IMR-90 (cell line): Measurements from ENCODE around the gene SLC39A3. TPM values are rescaled to one million over a fixed set of nuclear protein-coding genes. Genes with fewer than 3 reads are reported as not detected.
A peak's percentile ranks its signal among the peaks of the same experiment; 100 is the strongest.

Experiments
- ATAC-seq: fragments of 200-7000 bp; cut with Tn5 transposase; 2 replicates; pipeline ENCODE4 v1.9.1; 2020; ENCODE audit warnings: low read depth, mild to moderate bottlenecking, moderate library complexity
- BruUV-seq: library from RNA; stranded (reverse); fragments of 400-500 nt; replicated peaks from 2 replicates; lab custom pipeline; 2021; lab: Mats Ljungman, UMichigan
- CTCF ChIA-PET: fragments of 300-600 bp; formaldehyde crosslinking; extraction: SDS; loops from one replicate; lab custom pipeline; 2021; ENCODE audit warnings: antibody characterized with exemption; lab: Yijun Ruan, JAX
- POLR2A ChIA-PET: fragments of 300-600 bp; sonication (Branson Sonifier 250); formaldehyde crosslinking; loops from one replicate; lab custom pipeline; 2022; ENCODE audit warnings: antibody characterized with exemption; ENCODE audit not compliant: unreplicated experiment; lab: Charles Lee
- DNase-seq: peaks from one replicate; pipeline ENCODE4 v3.0.0; 2013
- H2AFZ ChIP-seq: replicated peaks from 2 replicates; pipeline ENCODE3; 2013; ENCODE audit warnings: low read length, mild to moderate bottlenecking; ENCODE audit not compliant: poor library complexity
- H2AK5ac ChIP-seq: 2 replicates; pipeline ENCODE4 v1.6.1; 2013; ENCODE audit warnings: low read depth, low read length, inconsistent platforms
- H2AK9ac ChIP-seq: replicated peaks from 2 replicates; pipeline ENCODE3; 2013; ENCODE audit warnings: mild to moderate bottlenecking, low read depth, low read length, moderate library complexity; ENCODE audit not compliant: poor library complexity
- H2BK120ac ChIP-seq: 2 replicates; pipeline ENCODE4 v1.6.1; 2013; ENCODE audit warnings: low read depth, low read length, inconsistent platforms
- H2BK15ac ChIP-seq: 3 replicates; pipeline ENCODE4 v1.6.1; 2013; ENCODE audit warnings: low read depth, low read length, inconsistent platforms
- H2BK20ac ChIP-seq: 2 replicates; pipeline ENCODE4 v1.6.1; 2013; ENCODE audit warnings: low read depth, mild to moderate bottlenecking, inconsistent platforms, low read length, moderate library complexity
- H2BK5ac ChIP-seq: 2 replicates; pipeline ENCODE4 v1.6.1; 2013; ENCODE audit warnings: mild to moderate bottlenecking, low read depth, low read length, inconsistent platforms; ENCODE audit not compliant: poor library complexity, severe bottlenecking
- H3K14ac ChIP-seq: replicated peaks from 2 replicates; pipeline ENCODE4 v1.6.1; 2013; ENCODE audit warnings: low read depth, low read length, inconsistent platforms
- H3K18ac ChIP-seq: 2 replicates; pipeline ENCODE4 v1.6.1; 2013; ENCODE audit warnings: low read depth, low read length, control low read depth
- H3K23ac ChIP-seq: 2 replicates; pipeline ENCODE4 v1.6.1; 2013; ENCODE audit warnings: low read depth, low read length, inconsistent platforms
- H3K27ac ChIP-seq: 2 replicates; pipeline ENCODE4 v1.5.1; 2013; ENCODE audit warnings: mild to moderate bottlenecking, control low read depth, low read length; ENCODE audit not compliant: insufficient read depth
- H3K27me3 ChIP-seq: 2 replicates; pipeline ENCODE4 v1.6.1; 2013; ENCODE audit warnings: low read length; ENCODE audit not compliant: control insufficient read depth, insufficient read depth
- H3K36me3 ChIP-seq: 2 replicates; pipeline ENCODE4 v1.6.1; 2013; ENCODE audit warnings: low read length, mixed read lengths; ENCODE audit not compliant: control insufficient read depth, insufficient read depth
- H3K4ac ChIP-seq: 2 replicates; pipeline ENCODE4 v1.6.1; 2013; ENCODE audit warnings: low read depth, low read length, inconsistent platforms
- H3K4me1 ChIP-seq: 2 replicates; pipeline ENCODE4 v1.6.1; 2013; ENCODE audit warnings: low read length, mixed read lengths; ENCODE audit not compliant: control insufficient read depth, insufficient read depth
- H3K4me2 ChIP-seq: 2 replicates; pipeline ENCODE4 v1.6.1; 2013; ENCODE audit warnings: low read depth, mild to moderate bottlenecking, control low read depth, low read length, moderate library complexity
- H3K4me3 ChIP-seq: 2 replicates; pipeline ENCODE4 v1.5.1; 2013; ENCODE audit warnings: low read depth, mild to moderate bottlenecking, control low read depth, low read length, moderate library complexity; ENCODE audit not compliant: insufficient read depth
- H3K56ac ChIP-seq: 2 replicates; pipeline ENCODE4 v1.6.1; 2013; ENCODE audit warnings: low read length, inconsistent platforms; ENCODE audit not compliant: insufficient read depth; ENCODE audit errors: extremely low read depth
- H3K79me1 ChIP-seq, 2 experiments: 2 replicates each; pipeline ENCODE4 v1.6.1; 2013; ENCODE audit warnings: low read length in 2 of 2, inconsistent platforms in 1 of 2, low read depth in 1 of 2
- H3K9ac ChIP-seq: 2 replicates; pipeline ENCODE4 v1.6.1; 2013; ENCODE audit warnings: low read depth, low read length, control low read depth
- H3K9me1 ChIP-seq: 2 replicates; pipeline ENCODE4 v1.6.1; 2013; ENCODE audit warnings: low read length, inconsistent platforms; ENCODE audit not compliant: insufficient read depth
- H3K9me3 ChIP-seq: 2 replicates; pipeline ENCODE4 v1.6.1; 2013; ENCODE audit warnings: low read length; ENCODE audit not compliant: control insufficient read depth, insufficient read depth
- H4K20me1 ChIP-seq: 2 replicates; pipeline ENCODE4 v1.6.1; 2013; ENCODE audit warnings: low read length, inconsistent platforms; ENCODE audit not compliant: insufficient read depth
- H4K5ac ChIP-seq: 2 replicates; pipeline ENCODE4 v1.6.1; 2013; ENCODE audit warnings: mild to moderate bottlenecking, low read depth, low read length, control low read depth
- H4K8ac ChIP-seq, 2 experiments: 2 replicates each; pipeline ENCODE4 v1.6.1; 2013; ENCODE audit warnings: low read depth in 2 of 2, low read length in 2 of 2, control low read depth in 1 of 2, inconsistent platforms in 1 of 2
- H4K91ac ChIP-seq: 2 replicates; pipeline ENCODE4 v1.6.1; 2013; ENCODE audit warnings: low read depth, low read length, inconsistent platforms; ENCODE audit not compliant: insufficient read depth
- BHLHE40 ChIP-seq: fragments of 150-350 bp; IDR thresholded peaks from 2 replicates; pipeline ENCODE4 v1.6.1; 2016; ENCODE audit warnings: mild to moderate bottlenecking, low read depth, low read length
- CEBPB ChIP-seq: IDR thresholded peaks from 2 replicates; pipeline ENCODE4 v1.6.1; 2012; ENCODE audit warnings: low read depth, low read length, improper control_type of control experiment
- CHD1 ChIP-seq: IDR thresholded peaks from 2 replicates; pipeline ENCODE4 v1.6.1; 2012; ENCODE audit warnings: low read depth, low read length, improper control_type of control experiment
- CTCF ChIP-seq: conservative IDR thresholded peaks from 2 replicates; pipeline ENCODE4 v1.5.1; 2012; ENCODE audit warnings: mild to moderate bottlenecking, low read depth, low read length, improper control_type of control experiment
- ELK1 ChIP-seq: fragments of 150-350 bp; IDR thresholded peaks from 2 replicates; pipeline ENCODE4 v1.6.1; 2016; ENCODE audit warnings: low read depth, mild to moderate bottlenecking, low read length, moderate library complexity, borderline replicate concordance
- FOS ChIP-seq: fragments of 150-350 bp; IDR thresholded peaks from 2 replicates; pipeline ENCODE4 v1.6.1; 2016; ENCODE audit warnings: low read depth, low read length
- MAFK ChIP-seq: IDR thresholded peaks from 2 replicates; pipeline ENCODE4 v1.6.1; 2012; ENCODE audit warnings: low read depth, low read length, improper control_type of control experiment
- MAZ ChIP-seq: IDR thresholded peaks from 2 replicates; pipeline ENCODE4 v1.6.1; 2012; ENCODE audit warnings: low read depth, mild to moderate bottlenecking, low read length, improper control_type of control experiment, moderate library complexity, borderline replicate concordance
- MXI1 ChIP-seq: IDR thresholded peaks from 2 replicates; pipeline ENCODE4 v1.6.1; 2012; ENCODE audit warnings: low read depth, mild to moderate bottlenecking, low read length, moderate library complexity, borderline replicate concordance
- NFE2L2 ChIP-seq: fragments of 150-350 bp; IDR thresholded peaks from 2 replicates; pipeline ENCODE4 v1.6.1; 2016; ENCODE audit warnings: low read depth, mild to moderate bottlenecking, low read length
- POLR2A ChIP-seq: IDR thresholded peaks from 2 replicates; pipeline ENCODE4 v1.6.1; 2012; ENCODE audit warnings: mild to moderate bottlenecking, low read depth, low read length
- RAD21 ChIP-seq: IDR thresholded peaks from 2 replicates; pipeline ENCODE4 v1.6.1; 2012; ENCODE audit warnings: low read length, improper control_type of control experiment
- RCOR1 ChIP-seq: IDR thresholded peaks from 2 replicates; pipeline ENCODE4 v1.6.1; 2012; ENCODE audit warnings: mild to moderate bottlenecking, low read length, improper control_type of control experiment; ENCODE audit not compliant: insufficient replicate concordance
- RFX5 ChIP-seq: IDR thresholded peaks from 2 replicates; pipeline ENCODE4 v1.8.0; 2012; ENCODE audit warnings: low read depth, mild to moderate bottlenecking, low read length, moderate library complexity
- SMC3 ChIP-seq: fragments of 150-350 bp; IDR thresholded peaks from 2 replicates; pipeline ENCODE4 v1.6.1; 2016; ENCODE audit warnings: low read depth, mild to moderate bottlenecking, antibody characterized with exemption, low read length, moderate library complexity
- USF2 ChIP-seq: fragments of 150-350 bp; IDR thresholded peaks from 2 replicates; pipeline ENCODE4 v1.6.1; 2017; ENCODE audit warnings: mild to moderate bottlenecking, antibody characterized with exemption, low read length, low read depth
- WGBS, 2 experiments: methylation state at CpG; one replicate each; pipeline versions ENCODE4 v1.1.5 to v1.1.7; 2013; ENCODE audit warnings: missing lambda C conversion rate in 2 of 2; ENCODE audit not compliant: insufficient read length in 1 of 2; ENCODE audit errors: extremely low coverage in 2 of 2; 5-methylcytosine and 5-hydroxymethylcytosine counted together
- dilution Hi-C: fragments of 300-500 bp; cut with HindIII; formaldehyde crosslinking; loops from one replicate; pipeline ENCODE4 v1.14.3; 2018; ENCODE audit warnings: low sequenced_read_pairs; ENCODE audit not compliant: unreplicated experiment
- in situ Hi-C: fragments of 300-500 bp; cut with MboI; formaldehyde crosslinking; loops from 3 replicates; pipeline ENCODE4 v1.14.3; 2019; ENCODE audit warnings: low sequenced_read_pairs, inconsistent platforms, mixed read lengths
- intact Hi-C: fragments of 100-400 bp; cut with micrococcal nuclease; formaldehyde crosslinking; loops from 2 replicates; pipeline ENCODE4 v1.10.0; 2022
- polyA plus RNA-seq, 3 experiments: library from polyadenylated mRNA; depleted of rRNA; stranded (reverse); fragments of >200 nt; gene quantifications; 2 replicates each; pipeline ENCODE4 v1.2.3, GENCODE V29; 2012; ENCODE audit warnings: low replicate concordance in 1 of 3
- total RNA-seq: library from RNA; depleted of rRNA; stranded (reverse); fragments of >200 nt; gene quantifications from 2 replicates; pipeline ENCODE4 v1.2.3, GENCODE V29; 2012

SLC39A3 gene
- total and polyA plus RNA-seq, 2 of the 4 experiments (the other 2 are of a cell fraction): 12.4 to 38.2 TPM

- Histone ChIP-seq H2BK15ac (no peak overlapping the region), H2BK20ac (no peak overlapping the region), H3K4ac (no peak overlapping the region), H2BK5ac (no peak overlapping the region), H4K5ac (no peak overlapping the region), H3K4me1 (peaks cover 17% of the 10 kb centered on the region), H2AFZ (peak overlapping the region; percentile 50), H4K8ac (no peak overlapping the region), H3K9me1 (peaks cover 7% of the 10 kb centered on the region; the same call in 1 of the 2 replicates), H3K23ac (no peak overlapping the region), H2AK9ac (no peak overlapping the region), H3K36me3 (no peaks in the 10 kb centered on the region), H3K27ac (no peak overlapping the region), H3K9ac (no peak overlapping the region), H3K9me3 (no peaks in the 10 kb centered on the region), H3K56ac (no peak overlapping the region), H3K27me3 (peaks cover 14% of the 10 kb centered on the region), H4K20me1 (no peaks in the 10 kb centered on the region; the same call in 1 of the 2 replicates), H4K91ac (no peak overlapping the region), H3K4me2 (no peak overlapping the region), H3K18ac (no peak overlapping the region), H3K79me1 (peaks cover 0 to 10% of the 10 kb centered on the region in 2 experiments; a peak in 1 of 4 replicates), H3K14ac (no peak overlapping the region), H2AK5ac (no peak overlapping the region), H2BK120ac (peak overlapping the region; percentile 80; the same call in 1 of the 2 replicates), H3K4me3 (no peak overlapping the region)
- ATAC-seq (no peak), DNase-seq (no peak)
- intact Hi-C loops: no loop called here
- dilution Hi-C loops: no loop called here
- no TSS peak for BruUV-seq
- TF ChIP-seq RFX5: no peak
- TF ChIP-seq NFE2L2: no peak
- no peak for TF ChIP-seq SMC3
- no peak for TF ChIP-seq FOS
- no peak for TF ChIP-seq USF2
- no peak for TF ChIP-seq RAD21
- TF ChIP-seq CEBPB: no peak
- no peak for TF ChIP-seq CTCF
- TF ChIP-seq RCOR1: no peak
- TF ChIP-seq MXI1: no peak
- TF ChIP-seq MAZ: no peak
- TF ChIP-seq ELK1: no peak
- TF ChIP-seq MAFK: no peak
- no peak for TF ChIP-seq CHD1
- TF ChIP-seq BHLHE40: no peak
- TF ChIP-seq POLR2A: no peak
- in situ Hi-C loops: no loop called here
- CTCF ChIA-PET: interaction anchor here (1.0 to 1.4 kb wide), 2 partner anchors 62 to 117 kb away, joined by 3 read pairs; partner anchors contain the start of gene ZNF555
- POLR2A ChIA-PET: no interaction called here
- WGBS, 2 experiments: 60% methylated on average over 1 of the region's 7 CpGs; no CpG with 5 or more reads in 1 of the 2 experiments
These were observed 15.7 kb downstream of the SLC39A3 start for GRCh38 chr19:2724148-2724557.
